ENCODE results near the gene TMEM254.

The TMEM254 gene

DNA sequence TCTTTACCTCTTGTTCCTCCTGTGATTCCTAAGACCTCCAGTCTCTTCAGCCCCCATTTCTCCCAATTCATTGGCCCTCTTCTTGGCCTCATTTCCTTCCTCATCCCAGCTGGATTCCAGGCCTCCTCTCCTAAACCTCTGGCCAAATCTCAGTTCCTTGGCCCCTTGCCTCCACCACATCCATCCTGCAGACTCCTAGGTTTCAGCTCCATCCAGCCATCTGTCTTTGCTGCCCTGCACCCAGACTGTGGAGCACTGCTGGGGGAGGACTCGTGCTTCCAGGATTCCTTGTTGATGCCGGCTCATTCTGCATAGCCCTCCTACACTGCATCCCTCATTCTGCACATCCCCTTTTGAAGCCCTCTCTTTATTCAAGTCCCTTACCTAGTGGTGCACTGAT, 60.8 kb downstream of the TMEM254 start:
- TF ChIP-seq, protein P1, sequence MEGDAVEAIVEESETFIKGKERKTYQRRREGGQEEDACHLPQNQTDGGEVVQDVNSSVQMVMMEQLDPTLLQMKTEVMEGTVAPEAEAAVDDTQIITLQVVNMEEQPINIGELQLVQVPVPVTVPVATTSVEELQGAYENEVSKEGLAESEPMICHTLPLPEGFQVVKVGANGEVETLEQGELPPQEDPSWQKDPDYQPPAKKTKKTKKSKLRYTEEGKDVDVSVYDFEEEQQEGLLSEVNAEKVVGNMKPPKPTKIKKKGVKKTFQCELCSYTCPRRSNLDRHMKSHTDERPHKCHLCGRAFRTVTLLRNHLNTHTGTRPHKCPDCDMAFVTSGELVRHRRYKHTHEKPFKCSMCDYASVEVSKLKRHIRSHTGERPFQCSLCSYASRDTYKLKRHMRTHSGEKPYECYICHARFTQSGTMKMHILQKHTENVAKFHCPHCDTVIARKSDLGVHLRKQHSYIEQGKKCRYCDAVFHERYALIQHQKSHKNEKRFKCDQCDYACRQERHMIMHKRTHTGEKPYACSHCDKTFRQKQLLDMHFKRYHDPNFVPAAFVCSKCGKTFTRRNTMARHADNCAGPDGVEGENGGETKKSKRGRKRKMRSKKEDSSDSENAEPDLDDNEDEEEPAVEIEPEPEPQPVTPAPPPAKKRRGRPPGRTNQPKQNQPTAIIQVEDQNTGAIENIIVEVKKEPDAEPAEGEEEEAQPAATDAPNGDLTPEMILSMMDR (IDR thresholded peaks at IDR 0.05), result no peak

DNA sequence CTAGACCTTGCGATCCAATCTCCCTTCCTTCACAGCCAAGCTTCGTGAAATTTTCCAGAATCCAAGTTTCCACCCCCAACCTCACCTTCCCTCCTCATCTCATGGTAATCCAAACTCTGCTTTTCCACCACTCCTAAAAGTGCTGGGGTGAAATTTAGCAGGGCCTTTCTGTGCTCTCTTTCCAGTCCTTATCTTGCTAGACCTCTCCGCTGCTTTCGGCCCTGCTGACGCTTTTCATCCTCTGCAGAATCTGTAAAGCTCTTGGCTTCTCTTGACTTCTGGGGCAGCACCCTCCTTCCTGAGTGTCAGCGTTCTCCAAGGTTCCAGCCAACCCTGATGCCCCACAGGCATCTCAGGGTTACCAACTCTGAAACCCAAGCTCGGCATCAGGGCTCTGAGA, 61.8 kb downstream of the TMEM254 start:
- TF ChIP-seq, protein P1 (IDR thresholded peaks at IDR 0.05), result no peak

DNA sequence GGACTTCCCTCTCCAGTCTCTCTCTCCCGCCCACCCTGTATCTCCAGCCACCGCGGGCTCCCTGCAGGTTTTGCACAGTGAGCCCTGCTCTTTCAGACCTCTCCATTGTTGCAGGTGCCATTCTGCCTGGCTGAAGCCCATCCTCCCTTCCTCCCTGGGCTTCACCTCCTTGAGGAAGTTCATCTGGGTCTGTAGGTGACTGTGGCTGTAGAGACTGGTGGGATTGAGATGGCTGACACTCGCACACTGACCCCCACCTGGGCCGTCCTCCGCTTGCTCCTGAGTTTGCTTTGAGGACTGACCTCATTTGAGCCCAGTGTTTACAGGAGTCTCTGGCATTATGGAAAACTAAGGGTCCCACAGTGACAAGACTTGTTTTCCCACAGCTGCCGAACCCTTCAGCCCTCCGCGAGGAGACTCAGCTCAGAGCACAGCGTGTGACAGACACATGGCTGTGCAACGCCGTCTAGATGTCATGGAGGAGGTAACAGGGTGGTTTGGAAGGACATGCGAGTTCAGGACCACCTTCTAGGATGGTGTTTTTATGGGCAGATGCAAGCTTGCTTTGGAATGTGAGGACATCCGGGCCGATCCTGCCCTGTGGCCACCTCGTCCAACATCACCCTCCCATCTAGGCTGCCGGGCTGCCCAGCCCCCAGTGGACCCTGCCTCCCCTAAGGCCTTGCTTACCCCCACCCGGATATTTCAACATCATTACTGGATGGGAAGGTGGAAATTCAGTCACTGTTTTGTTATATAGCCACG, 63.4 kb downstream of the TMEM254 start:
- TF ChIP-seq, protein P1 (IDR thresholded peaks at IDR 0.05), result no peak
